CD4-positive, CD25-positive, alpha-beta regulatory T cell (primary cell): ENCODE data around the gene FHIT. TPM values are rescaled to one million over a fixed set of nuclear protein-coding genes. Genes with fewer than 3 reads are reported as not detected.

Experiments
- ATAC-seq, 2 donors: fragments of 150-1000 bp; cut with Tn5 transposase; one replicate each; pipeline ENCODE4 v1.10.0; 2021; ENCODE audit warnings: low read depth in 2 of 2, moderate number of reproducible peaks in 2 of 2, moderate library complexity in 1 of 2
- DNase-seq, 3 donors: peaks; one replicate each; pipeline versions ENCODE4 v3.0.0 to v3.0.0-alpha.2; 2012 to 2022; ENCODE audit warnings: mixed read lengths in 1 of 3
- H3K27ac ChIP-seq: one replicate; pipeline ENCODE4 v1.7.0; 2013; ENCODE audit warnings: mild to moderate bottlenecking, low read length; ENCODE audit not compliant: insufficient read depth, poor library complexity, severe bottlenecking
- H3K27me3 ChIP-seq: one replicate; pipeline ENCODE4 v1.7.0; 2013; ENCODE audit warnings: low read length; ENCODE audit not compliant: control insufficient read depth, insufficient read depth
- H3K36me3 ChIP-seq: one replicate; pipeline ENCODE4 v1.7.0; 2013; ENCODE audit warnings: mild to moderate bottlenecking, low read length, moderate library complexity; ENCODE audit not compliant: control insufficient read depth, insufficient read depth
- H3K4me1 ChIP-seq: 2 replicates; pipeline ENCODE4 v1.7.0; 2013; ENCODE audit warnings: mild to moderate bottlenecking, low read length; ENCODE audit not compliant: insufficient read depth, control insufficient read depth, poor library complexity, severe bottlenecking
- H3K4me3 ChIP-seq: one replicate; pipeline ENCODE4 v1.7.0; 2013; ENCODE audit warnings: low read depth, mild to moderate bottlenecking, low read length, moderate library complexity
- H3K9me3 ChIP-seq, 2 experiments: 1 replicate in 1 of 2; 2 replicates in 1 of 2; pipeline ENCODE4 v1.7.0; 2013; ENCODE audit warnings: low read length in 2 of 2, mild to moderate bottlenecking in 1 of 2, moderate library complexity in 1 of 2; ENCODE audit not compliant: control insufficient read depth in 2 of 2
- H3K27ac Mint-ChIP-seq, 3 donors: one replicate each; pipeline ENCODE4 v1.8.0; 2020 to 2022; ENCODE audit warnings: mild to moderate bottlenecking in 3 of 3, mixed read lengths in 3 of 3, moderate library complexity in 2 of 3
- H3K27me3 Mint-ChIP-seq: one replicate; pipeline ENCODE4 v1.8.0; 2022; ENCODE audit warnings: mild to moderate bottlenecking, mixed read lengths
- H3K36me3 Mint-ChIP-seq: one replicate; pipeline ENCODE4 v1.8.0; 2020; ENCODE audit warnings: mixed read lengths
- H3K4me1 Mint-ChIP-seq, 4 donors: one replicate each; pipeline ENCODE4 v1.8.0; 2020 to 2022; ENCODE audit warnings: mixed read lengths in 4 of 4, mild to moderate bottlenecking in 1 of 4
- H3K4me3 Mint-ChIP-seq, 4 donors: one replicate each; pipeline ENCODE4 v1.8.0; 2020 to 2022; ENCODE audit warnings: mild to moderate bottlenecking in 4 of 4, mixed read lengths in 4 of 4, moderate library complexity in 3 of 4
- H3K9me3 Mint-ChIP-seq, 7 donors: one replicate each; pipeline ENCODE4 v1.8.0; 2020 to 2022; ENCODE audit warnings: mixed read lengths in 7 of 7, mild to moderate bottlenecking in 3 of 7, moderate library complexity in 2 of 7
- polyA plus RNA-seq, 4 donors: library from polyadenylated mRNA; unstranded; fragments of 300-500 nt; fragmentation: Illumina TruSeq; gene quantifications; one replicate each; pipeline ENCODE4 v1.2.3, GENCODE V29; 2021
- total RNA-seq: library from RNA; stranded (reverse); gene quantifications from one replicate; pipeline ENCODE4 v1.2.3, GENCODE V29; 2022

The FHIT gene
- total and polyA plus RNA-seq, 5 donors from 2014 or later, result 7.8 to 120 (median 14.4) TPM

- peaks cover 5% of the 10 kb centered on the region for H3K27me3 Mint-ChIP-seq
- no peaks in the 10 kb centered on the region for H3K4me1 Mint-ChIP-seq
- Histone ChIP-seq H3K4me3 (no peak overlapping the region), H3K36me3 (no peaks in the 10 kb centered on the region), H3K4me1 (no peaks in the 10 kb centered on the region), H3K27me3 (no peaks in the 10 kb centered on the region), H3K9me3 (no peaks in the 10 kb centered on the region), H3K27ac (no peak overlapping the region)
- no peaks in the 10 kb centered on the region for H3K36me3 Mint-ChIP-seq
- H3K4me3 Mint-ChIP-seq, result no peak overlapping the region
- H3K27ac Mint-ChIP-seq, result no peak overlapping the region
- ATAC-seq, result no peak
- H3K9me3 Mint-ChIP-seq, result peaks cover 0 to 5% (median 0%) of the 10 kb centered on the region in 7 donors
- DNase-seq, result no peak
Observed at GRCh38 chr3:60536420-60536819, 714.8 kb downstream of the FHIT start.

GRCh38 chr3:60531759-60532158 is 719.5 kb downstream of the FHIT start:
- ATAC-seq, result no peak
- Mint-ChIP-seq H3K4me1 (no peaks in the 10 kb centered on the region), H3K27ac (no peak overlapping the region), H3K27me3 (no peaks in the 10 kb centered on the region), H3K36me3 (no peaks in the 10 kb centered on the region), H3K9me3 (peaks cover 0 to 4% (median 0%) of the 10 kb centered on the region in 7 donors), H3K4me3 (no peak overlapping the region)
- Histone ChIP-seq H3K36me3 (no peaks in the 10 kb centered on the region), H3K27me3 (no peaks in the 10 kb centered on the region), H3K27ac (no peak overlapping the region), H3K4me1 (no peaks in the 10 kb centered on the region), H3K9me3 (no peaks in the 10 kb centered on the region), H3K4me3 (no peak overlapping the region)
- no peak for DNase-seq

GRCh38 chr3:60528651-60529050 is 722.6 kb downstream of the FHIT start:
- ATAC-seq, result no peak
- H3K9me3 Mint-ChIP-seq, result peaks cover 0 to 4% (median 0%) of the 10 kb centered on the region in 7 donors
- no peaks in the 10 kb centered on the region for H3K36me3 Mint-ChIP-seq

DNA sequence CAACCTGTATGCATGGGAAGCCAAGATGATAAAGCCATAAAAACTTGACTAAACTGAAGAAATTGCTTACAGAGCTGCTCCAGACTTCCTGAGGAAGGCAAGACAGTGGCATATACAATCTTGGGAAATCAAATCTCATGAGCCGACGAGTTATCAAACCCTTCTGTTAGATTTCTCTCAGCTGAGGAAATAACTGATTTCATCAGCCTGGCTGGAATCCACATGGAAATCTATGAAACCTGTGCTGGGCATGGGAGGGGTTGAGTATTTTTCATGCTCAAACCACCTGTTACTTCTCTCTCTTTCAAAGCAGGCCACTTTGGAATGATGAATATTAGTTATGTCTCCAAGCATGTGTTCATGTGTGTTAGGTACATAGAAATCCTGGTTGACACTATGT is 727.7 kb downstream of the FHIT start:
- Histone ChIP-seq H3K4me1 (no peaks in the 10 kb centered on the region), H3K27ac (no peak overlapping the region), H3K9me3 (no peaks in the 10 kb centered on the region), H3K36me3 (no peaks in the 10 kb centered on the region), H3K4me3 (no peak overlapping the region), H3K27me3 (no peaks in the 10 kb centered on the region)
- H3K27me3 Mint-ChIP-seq, result no peaks in the 10 kb centered on the region
- no peak overlapping the region for H3K4me3 Mint-ChIP-seq
- H3K9me3 Mint-ChIP-seq, result peaks cover 0 to 4% (median 0%) of the 10 kb centered on the region in 7 donors
- H3K36me3 Mint-ChIP-seq, result no peaks in the 10 kb centered on the region
- no peaks in the 10 kb centered on the region for H3K4me1 Mint-ChIP-seq
- H3K27ac Mint-ChIP-seq, result no peak overlapping the region
- DNase-seq, result no peak
- ATAC-seq, result no peak

More at GRCh38 chr3:60528651-60529050, 722.6 kb downstream of the FHIT start:
- H3K4me1 Mint-ChIP-seq, result no peaks in the 10 kb centered on the region
- no peak overlapping the region for H3K4me3 Mint-ChIP-seq
- no peaks in the 10 kb centered on the region for H3K36me3 ChIP-seq
- no peaks in the 10 kb centered on the region for H3K27me3 Mint-ChIP-seq
- no peaks in the 10 kb centered on the region for H3K9me3 ChIP-seq
- DNase-seq, result no peak
- no peak overlapping the region for H3K27ac Mint-ChIP-seq
- no peak overlapping the region for H3K4me3 ChIP-seq
- H3K27me3 ChIP-seq, result no peaks in the 10 kb centered on the region
- H3K27ac ChIP-seq, result no peak overlapping the region
- H3K4me1 ChIP-seq, result no peaks in the 10 kb centered on the region

DNA sequence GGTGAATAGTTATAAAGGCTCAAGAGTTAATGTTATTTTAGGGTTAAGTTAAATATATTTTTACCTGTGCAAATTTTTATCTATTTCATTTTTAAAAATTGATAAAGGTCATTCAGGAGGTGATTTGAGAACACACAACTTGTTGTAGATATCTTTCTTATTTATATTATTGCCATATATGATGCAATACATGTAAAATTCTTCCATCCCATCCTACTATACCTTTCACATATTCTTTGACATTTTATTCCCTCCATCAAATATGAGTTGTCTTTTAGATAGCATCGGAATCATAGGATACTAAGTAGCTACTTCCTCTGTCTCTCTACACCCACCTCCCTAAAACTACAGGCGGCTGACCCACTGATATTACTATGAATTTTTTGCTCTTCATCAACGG is 734.1 kb downstream of the FHIT start:
- H3K9me3 ChIP-seq, result no peaks in the 10 kb centered on the region
- H3K4me3 Mint-ChIP-seq, result no peak overlapping the region
- no peaks in the 10 kb centered on the region for H3K36me3 Mint-ChIP-seq
- ATAC-seq (no peak), DNase-seq (no peak)
- H3K9me3 Mint-ChIP-seq, result peaks cover 0 to 4% (median 1%) of the 10 kb centered on the region in 7 donors
- H3K27me3 ChIP-seq, result no peaks in the 10 kb centered on the region
- no peaks in the 10 kb centered on the region for H3K4me1 Mint-ChIP-seq
- no peak overlapping the region for H3K4me3 ChIP-seq
- no peak overlapping the region for H3K27ac Mint-ChIP-seq
- H3K27ac ChIP-seq, result no peak overlapping the region
- no peaks in the 10 kb centered on the region for H3K4me1 ChIP-seq
- H3K27me3 Mint-ChIP-seq, result no peaks in the 10 kb centered on the region
- H3K36me3 ChIP-seq, result no peaks in the 10 kb centered on the region

DNA sequence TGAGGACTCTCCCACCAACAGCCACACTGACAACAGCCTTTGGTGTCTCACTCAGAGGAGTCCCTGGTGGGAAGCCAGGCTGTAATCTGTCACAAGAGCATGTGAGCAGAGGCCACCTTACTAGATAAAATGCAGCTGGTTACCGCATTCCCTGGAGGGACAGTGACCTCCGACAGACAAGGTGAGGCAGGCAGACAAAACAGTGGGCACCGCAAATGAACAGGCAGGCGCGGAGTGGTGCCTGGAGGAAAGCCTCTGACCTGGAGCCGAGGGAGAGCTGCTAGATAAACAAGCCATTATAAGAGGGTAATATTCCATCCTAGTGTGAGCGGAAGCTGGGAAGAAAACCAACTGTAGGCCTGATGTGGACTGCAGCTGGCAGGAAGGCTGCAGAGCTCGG is 736.4 kb downstream of the FHIT start:
- H3K27me3 Mint-ChIP-seq, result no peaks in the 10 kb centered on the region
- Histone ChIP-seq H3K9me3 (no peaks in the 10 kb centered on the region), H3K4me1 (no peaks in the 10 kb centered on the region), H3K27ac (no peak overlapping the region), H3K27me3 (no peaks in the 10 kb centered on the region), H3K4me3 (no peak overlapping the region), H3K36me3 (no peaks in the 10 kb centered on the region)
- no peak overlapping the region for H3K4me3 Mint-ChIP-seq
- ATAC-seq (no peak), DNase-seq (no peak)
- no peak overlapping the region for H3K27ac Mint-ChIP-seq
- peaks cover 0 to 2% (median 1%) of the 10 kb centered on the region in 7 donors for H3K9me3 Mint-ChIP-seq
- H3K36me3 Mint-ChIP-seq, result no peaks in the 10 kb centered on the region
- no peaks in the 10 kb centered on the region for H3K4me1 Mint-ChIP-seq

GRCh38 chr3:60514085-60514649 is 737.1 kb downstream of the FHIT start:
- DNase-seq, result no peak
- Histone ChIP-seq H3K27me3 (no peaks in the 10 kb centered on the region), H3K27ac (no peak overlapping the region), H3K9me3 (no peaks in the 10 kb centered on the region), H3K4me1 (no peaks in the 10 kb centered on the region), H3K4me3 (no peak overlapping the region), H3K36me3 (no peaks in the 10 kb centered on the region)
- H3K4me1 Mint-ChIP-seq, result no peaks in the 10 kb centered on the region
- H3K27ac Mint-ChIP-seq, result no peak overlapping the region
- H3K36me3 Mint-ChIP-seq, result no peaks in the 10 kb centered on the region
- H3K27me3 Mint-ChIP-seq, result no peaks in the 10 kb centered on the region
- ATAC-seq, result no peak
- H3K4me3 Mint-ChIP-seq, result no peak overlapping the region
- peaks cover 0 to 2% (median 1%) of the 10 kb centered on the region in 7 donors for H3K9me3 Mint-ChIP-seq

GRCh38 chr3:60513241-60513640 is 738.0 kb downstream of the FHIT start:
- no peaks in the 10 kb centered on the region for H3K27me3 Mint-ChIP-seq
- H3K36me3 Mint-ChIP-seq, result no peaks in the 10 kb centered on the region

More at GRCh38 chr3:60513241-60513640, 738.0 kb downstream of the FHIT start:
- H3K9me3 ChIP-seq, result no peaks in the 10 kb centered on the region
- Mint-ChIP-seq H3K27ac (no peak overlapping the region), H3K4me3 (no peak overlapping the region), H3K4me1 (no peaks in the 10 kb centered on the region), H3K9me3 (peaks cover 0 to 2% (median 1%) of the 10 kb centered on the region in 7 donors)
- H3K4me3 ChIP-seq, result no peak overlapping the region
- H3K36me3 ChIP-seq, result no peaks in the 10 kb centered on the region
- H3K27me3 ChIP-seq, result no peaks in the 10 kb centered on the region
- H3K27ac ChIP-seq, result no peak overlapping the region
- DNase-seq (no peak), ATAC-seq (no peak)
- no peaks in the 10 kb centered on the region for H3K4me1 ChIP-seq
